Activated CD4-positive, alpha-beta T cell treated with anti-CD3 and anti-CD28 coated beads, Interleukin-2, amount 10 ng/mL, durations not matched to agents 7 days and 5 days (primary cell): ENCODE results near the gene UBA1. TPM values are rescaled to one million over a fixed set of nuclear protein-coding genes. Genes with fewer than 3 reads are reported as not detected.
A peak's percentile ranks its signal among the peaks of the same experiment; 100 is the strongest.
"Not testable (repeated sequence)": the region's sequence is repeated elsewhere in the genome, so short reads cannot be mapped to it uniquely, and the experiment has no call there.

Source experiments
- CTCF ChIA-PET: fragments of 350-600 bp; sonication (Branson Sonifier 250); formaldehyde crosslinking; loops from one replicate; lab custom pipeline; 2021; ENCODE audit warnings: antibody characterized with exemption; lab: Charles Lee
- POLR2A ChIA-PET: fragments of 350-600 bp; sonication (Branson Sonifier 250); formaldehyde crosslinking; loops from one replicate; lab custom pipeline; 2021; ENCODE audit warnings: antibody characterized with exemption; lab: Charles Lee
- DNase-seq: peaks from one replicate; pipeline ENCODE4 v3.0.0-alpha.2; 2020
- H3K27ac Mint-ChIP-seq: one replicate; pipeline ENCODE4 v1.8.0; 2021; ENCODE audit warnings: mild to moderate bottlenecking, moderate library complexity, mixed read lengths
- H3K27me3 Mint-ChIP-seq: one replicate; pipeline ENCODE4 v1.8.0; 2021; ENCODE audit warnings: mixed read lengths
- H3K36me3 Mint-ChIP-seq: one replicate; pipeline ENCODE4 v1.8.0; 2021; ENCODE audit warnings: low read depth, mixed read lengths
- H3K4me1 Mint-ChIP-seq: one replicate; pipeline ENCODE4 v1.8.0; 2021; ENCODE audit warnings: mixed read lengths
- H3K4me3 Mint-ChIP-seq: one replicate; pipeline ENCODE4 v1.8.0; 2021; ENCODE audit warnings: mild to moderate bottlenecking, moderate library complexity, mixed read lengths
- H3K9me3 Mint-ChIP-seq: one replicate; pipeline ENCODE4 v1.8.0; 2021; ENCODE audit warnings: mixed read lengths
- total RNA-seq, 2 experiments: library from RNA; stranded (reverse); gene quantifications; one replicate each; pipeline ENCODE4 v1.2.3, GENCODE V29; 2021

UBA1 gene
- total RNA-seq, 2 experiments from 2014 or later = 162 to 177 TPM

DNA sequence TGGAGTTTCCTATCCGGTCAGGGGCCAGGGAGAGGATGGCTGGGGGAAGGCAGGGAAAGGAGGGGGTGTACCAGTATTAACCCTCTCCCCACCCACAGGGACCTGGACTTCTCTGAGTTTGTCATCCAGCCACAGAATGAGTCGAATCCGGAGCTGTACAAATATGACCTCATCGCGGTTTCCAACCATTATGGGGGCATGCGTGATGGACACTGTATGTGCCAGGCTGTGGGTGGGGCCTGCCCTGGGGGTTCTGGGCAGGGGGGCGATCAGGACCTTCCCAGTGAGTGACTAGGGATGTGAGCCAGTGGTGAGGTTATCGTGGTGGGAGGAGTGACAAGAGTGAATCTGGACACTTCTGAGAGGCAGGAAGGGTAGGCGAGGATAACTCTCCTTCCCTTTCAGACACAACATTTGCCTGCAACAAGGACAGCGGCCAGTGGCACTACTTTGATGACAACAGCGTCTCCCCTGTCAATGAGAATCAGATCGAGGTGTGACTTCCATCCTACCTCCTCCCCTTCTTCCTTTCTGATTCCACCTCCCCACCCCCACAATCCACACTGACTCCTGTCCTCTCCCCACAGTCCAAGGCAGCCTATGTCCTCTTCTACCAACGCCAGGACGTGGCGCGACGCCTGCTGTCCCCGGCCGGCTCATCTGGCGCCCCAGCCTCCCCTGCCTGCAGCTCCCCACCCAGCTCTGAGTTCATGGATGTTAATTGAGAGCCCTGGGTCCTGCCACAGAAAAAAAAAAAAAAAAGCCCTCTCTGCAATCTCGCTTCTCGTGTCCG lies 53.8 kb downstream of the UBA1 start:
- ChIA-PET POLR2A (no interaction called here), CTCF (no interaction called here)
- no peak overlapping the region for H3K4me3 Mint-ChIP-seq
- DNase-seq = no peak
- H3K9me3 Mint-ChIP-seq = no peaks in the 10 kb centered on the region
- no peaks in the 10 kb centered on the region for H3K27me3 Mint-ChIP-seq
- no peaks in the 10 kb centered on the region for H3K4me1 Mint-ChIP-seq
- peaks cover 10% of the 10 kb centered on the region for H3K36me3 Mint-ChIP-seq
- no peak overlapping the region for H3K27ac Mint-ChIP-seq

DNA sequence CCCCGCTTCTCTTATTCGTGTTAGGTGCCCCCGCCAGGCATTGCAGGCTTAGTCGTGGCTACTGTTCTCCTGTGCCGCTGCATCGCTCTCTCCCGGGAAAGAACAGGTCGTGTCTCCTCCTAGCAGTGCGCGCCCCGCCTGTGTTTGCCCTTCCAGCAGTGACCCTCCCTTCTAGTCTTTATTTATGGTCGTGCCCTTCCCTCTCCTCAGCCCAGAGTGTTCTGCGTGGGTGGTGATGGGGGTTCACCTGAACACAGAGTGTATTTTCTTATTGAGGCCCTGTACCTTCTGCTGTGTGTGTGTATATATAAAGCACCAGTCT lies 54.3 kb downstream of the UBA1 start:
- H3K4me3 Mint-ChIP-seq = no peak overlapping the region
- DNase-seq = no peak
- peaks cover 10% of the 10 kb centered on the region for H3K36me3 Mint-ChIP-seq
- H3K27me3 Mint-ChIP-seq = no peaks in the 10 kb centered on the region
- no peaks in the 10 kb centered on the region for H3K4me1 Mint-ChIP-seq
- H3K9me3 Mint-ChIP-seq = no peaks in the 10 kb centered on the region
- ChIA-PET CTCF (no interaction called here), POLR2A (no interaction called here)
- H3K27ac Mint-ChIP-seq = peak overlapping the region; percentile 60

DNA sequence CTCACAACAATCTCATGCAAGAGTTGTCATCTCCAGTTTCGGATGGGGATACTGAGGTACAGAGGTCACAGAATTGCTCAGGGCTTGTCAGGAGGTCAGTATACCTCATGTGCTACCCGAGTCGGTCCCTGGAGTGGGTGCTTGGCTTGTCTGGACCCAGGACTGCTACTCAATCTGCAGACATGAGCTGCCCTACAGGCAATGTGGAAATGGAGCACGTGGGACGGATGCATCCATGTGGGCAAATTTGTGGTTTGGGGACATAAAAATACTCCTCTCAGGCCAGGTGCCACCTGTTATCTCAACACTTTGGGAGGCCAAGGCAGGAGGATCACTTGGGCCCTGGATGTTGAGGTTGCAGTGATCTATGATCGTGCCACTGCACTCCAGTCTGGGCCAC lies 54.9 kb downstream of the UBA1 start:
- no peak for DNase-seq
- ChIA-PET POLR2A (no interaction called here), CTCF (interaction anchor here (0.6 to 2.0 kb wide), 2 partner anchors 10 to 206 kb away, joined by 3 to 5 read pairs; no protein-coding TSS in a partner anchor)
- Mint-ChIP-seq H3K27ac (no peak overlapping the region), H3K4me3 (no peak overlapping the region), H3K4me1 (no peaks in the 10 kb centered on the region), H3K9me3 (no peaks in the 10 kb centered on the region), H3K36me3 (peaks cover 10% of the 10 kb centered on the region), H3K27me3 (no peaks in the 10 kb centered on the region)

GRCh38 chrX:47250017-47250347 lies 56.4 kb downstream of the UBA1 start:
- peaks cover 10% of the 10 kb centered on the region for H3K36me3 Mint-ChIP-seq
- H3K27me3 Mint-ChIP-seq = no peaks in the 10 kb centered on the region
- no peak overlapping the region for H3K27ac Mint-ChIP-seq
- POLR2A ChIA-PET = no interaction called here
- CTCF ChIA-PET = interaction anchor here (2.0 kb wide), 1 partner anchor 9 kb away, joined by 5 read pairs; no protein-coding TSS in a partner anchor
- no peak for DNase-seq
- no peaks in the 10 kb centered on the region for H3K9me3 Mint-ChIP-seq
- no peak overlapping the region for H3K4me3 Mint-ChIP-seq
- H3K4me1 Mint-ChIP-seq = no peaks in the 10 kb centered on the region

- H3K4me1 Mint-ChIP-seq, H3K4me3 Mint-ChIP-seq, POLR2A ChIA-PET, DNase-seq, H3K27ac Mint-ChIP-seq, H3K36me3 Mint-ChIP-seq, H3K9me3 Mint-ChIP-seq, H3K27me3 Mint-ChIP-seq: not testable (repeated sequence)
- CTCF ChIA-PET = interaction anchor here (1.2 kb wide), 1 partner anchor 16 kb away, joined by 3 read pairs; no protein-coding TSS in a partner anchor
Measured at GRCh38 chrX:47257620-47258019, 64.0 kb downstream of the UBA1 start.

Other genes starting within 250 kb of the UBA1 start
- gene RGN, start 115.4 kb upstream of the UBA1 start, total RNA-seq = not detected
- 100 to 1,000 TPM; 109 to 111 TPM for gene NDUFB11, start 49.1 kb upstream of the UBA1 start, total RNA-seq
- gene RBM10, start 48.6 kb upstream of the UBA1 start, total RNA-seq = 10 to 100 TPM; 59.0 to 59.2 TPM
- gene CDK16, start 24.9 kb downstream of the UBA1 start, total RNA-seq = 10 to 100 TPM; 61.6 to 64.2 TPM
- gene USP11, start 39.2 kb downstream of the UBA1 start, total RNA-seq = 10 to 100 TPM; 26.0 to 28.2 TPM
- gene ZNF157, start 176.7 kb downstream of the UBA1 start, total RNA-seq = under 1 TPM; 0.40 to 0.42 TPM